Measurements from ENCODE around the gene CA14. TPM values are rescaled to one million over a fixed set of nuclear protein-coding genes. Genes with fewer than 3 reads are reported as not detected.

The CA14 gene
- total RNA-seq, 1 donor from 2014 or later: not detected

DNA sequence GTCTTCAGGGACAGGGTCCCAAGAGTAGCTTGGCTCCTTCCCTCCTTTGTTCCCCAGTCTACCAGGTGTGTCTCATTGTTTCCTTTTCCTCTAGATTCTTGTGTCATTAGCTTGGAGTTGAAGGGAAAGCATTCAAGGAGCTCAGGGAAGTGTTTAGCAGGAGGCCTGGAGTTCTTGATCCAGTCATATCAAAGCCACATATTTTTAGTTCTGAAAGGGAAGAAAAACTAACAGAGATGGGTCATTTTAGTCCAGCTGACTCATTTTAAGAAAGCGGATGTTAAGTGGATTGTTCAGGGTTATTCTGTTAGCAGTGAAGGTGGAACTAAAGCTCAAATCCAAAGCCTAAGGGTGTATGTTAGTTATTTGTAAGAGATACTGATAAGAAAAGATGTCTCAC, 15.7 kb downstream of the CA14 start:
- Mint-ChIP-seq H3K9me3 (ENCODE audit: low read depth) (no peaks in the 10 kb centered on the region), H3K36me3 (ENCODE audit: low read depth) (peaks cover 7% of the 10 kb centered on the region), H3K27ac (ENCODE audit: unreplicated experiment) (peak overlapping the region; percentile 96), H3K4me1 (ENCODE audit: low read depth) (peaks cover 32% of the 10 kb centered on the region), H3K27me3 (ENCODE audit: low read depth) (no peaks in the 10 kb centered on the region), H3K4me3 (ENCODE audit: unreplicated experiment) (peak overlapping the region; percentile 76)
- TF ChIP-seq, protein P1, sequence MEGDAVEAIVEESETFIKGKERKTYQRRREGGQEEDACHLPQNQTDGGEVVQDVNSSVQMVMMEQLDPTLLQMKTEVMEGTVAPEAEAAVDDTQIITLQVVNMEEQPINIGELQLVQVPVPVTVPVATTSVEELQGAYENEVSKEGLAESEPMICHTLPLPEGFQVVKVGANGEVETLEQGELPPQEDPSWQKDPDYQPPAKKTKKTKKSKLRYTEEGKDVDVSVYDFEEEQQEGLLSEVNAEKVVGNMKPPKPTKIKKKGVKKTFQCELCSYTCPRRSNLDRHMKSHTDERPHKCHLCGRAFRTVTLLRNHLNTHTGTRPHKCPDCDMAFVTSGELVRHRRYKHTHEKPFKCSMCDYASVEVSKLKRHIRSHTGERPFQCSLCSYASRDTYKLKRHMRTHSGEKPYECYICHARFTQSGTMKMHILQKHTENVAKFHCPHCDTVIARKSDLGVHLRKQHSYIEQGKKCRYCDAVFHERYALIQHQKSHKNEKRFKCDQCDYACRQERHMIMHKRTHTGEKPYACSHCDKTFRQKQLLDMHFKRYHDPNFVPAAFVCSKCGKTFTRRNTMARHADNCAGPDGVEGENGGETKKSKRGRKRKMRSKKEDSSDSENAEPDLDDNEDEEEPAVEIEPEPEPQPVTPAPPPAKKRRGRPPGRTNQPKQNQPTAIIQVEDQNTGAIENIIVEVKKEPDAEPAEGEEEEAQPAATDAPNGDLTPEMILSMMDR (IDR thresholded peaks at IDR 0.05): no peak
- no peak for DNase-seq (ENCODE audit: low spot score)

DNA sequence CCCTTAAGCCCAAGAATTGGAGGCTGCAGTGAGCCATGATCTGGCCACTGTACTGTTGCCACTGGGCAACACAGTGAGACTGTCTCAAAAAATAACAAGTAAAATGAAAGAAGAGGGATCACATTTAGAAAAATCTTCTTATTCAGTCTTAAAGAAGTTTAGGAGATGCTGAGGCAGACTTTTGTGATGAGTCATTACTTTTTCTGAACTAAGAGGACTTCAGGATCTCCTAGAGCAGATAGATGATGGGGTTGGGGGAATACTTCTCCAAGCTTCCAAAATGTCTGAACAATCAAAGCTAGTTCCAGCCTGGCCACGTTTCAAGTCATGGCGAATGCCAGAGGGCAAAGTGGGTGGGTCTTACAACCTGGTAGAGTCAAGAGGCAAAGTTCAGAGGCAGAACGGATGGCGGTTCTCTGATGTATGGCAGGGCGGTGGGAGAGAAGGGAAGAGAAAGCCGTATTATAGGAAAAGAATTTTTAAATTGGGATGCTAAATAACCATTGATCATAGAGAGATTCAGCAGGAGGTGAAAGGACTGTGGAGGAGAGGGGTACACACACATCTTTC, 22.6 kb downstream of the CA14 start:
- Mint-ChIP-seq H3K4me1 (ENCODE audit: low read depth) (peaks cover 18% of the 10 kb centered on the region), H3K27me3 (ENCODE audit: low read depth) (no peaks in the 10 kb centered on the region), H3K4me3 (ENCODE audit: unreplicated experiment) (no peak overlapping the region), H3K9me3 (ENCODE audit: low read depth) (no peaks in the 10 kb centered on the region), H3K36me3 (ENCODE audit: low read depth) (peaks cover 16% of the 10 kb centered on the region), H3K27ac (ENCODE audit: unreplicated experiment) (peak overlapping the region; percentile 46)
- TF ChIP-seq, protein P1 (IDR thresholded peaks at IDR 0.05): no peak
- no peak for DNase-seq (ENCODE audit: low spot score)

DNA sequence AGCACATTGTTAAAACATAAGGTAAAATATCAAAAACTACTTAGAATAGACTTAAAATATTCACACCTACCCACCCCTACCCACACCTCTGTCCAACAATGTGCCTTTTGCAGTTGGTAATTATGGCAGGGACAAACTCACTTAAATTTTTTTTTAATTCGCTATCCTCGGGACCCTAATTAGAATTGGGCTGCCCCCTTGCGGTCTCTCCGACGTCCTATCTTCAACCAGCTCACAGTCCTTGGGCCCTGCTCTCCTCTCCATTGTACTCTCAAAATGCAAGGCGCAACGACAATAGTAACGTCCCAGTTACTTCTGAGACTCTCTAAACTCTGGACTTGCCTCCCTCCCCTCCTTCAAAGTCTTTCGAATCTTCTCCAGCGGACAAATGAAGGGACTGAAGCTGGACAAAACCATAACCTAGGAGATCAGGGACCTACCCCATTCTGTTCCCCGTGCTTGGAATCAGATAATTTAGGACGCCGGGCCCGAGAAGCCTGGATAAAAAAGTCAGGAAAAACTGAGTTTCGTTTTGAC, 23.7 kb downstream of the CA14 start:
- Mint-ChIP-seq H3K4me3 (ENCODE audit: unreplicated experiment) (peak overlapping the region; percentile 79), H3K36me3 (ENCODE audit: low read depth) (peaks cover 15% of the 10 kb centered on the region), H3K27ac (ENCODE audit: unreplicated experiment) (peak overlapping the region; percentile 94), H3K27me3 (ENCODE audit: low read depth) (no peaks in the 10 kb centered on the region), H3K9me3 (ENCODE audit: low read depth) (no peaks in the 10 kb centered on the region), H3K4me1 (ENCODE audit: low read depth) (peaks cover 18% of the 10 kb centered on the region)
- TF ChIP-seq, protein P1 (IDR thresholded peaks at IDR 0.05): peak; percentile 82
- no peak for DNase-seq (ENCODE audit: low spot score)

DNA sequence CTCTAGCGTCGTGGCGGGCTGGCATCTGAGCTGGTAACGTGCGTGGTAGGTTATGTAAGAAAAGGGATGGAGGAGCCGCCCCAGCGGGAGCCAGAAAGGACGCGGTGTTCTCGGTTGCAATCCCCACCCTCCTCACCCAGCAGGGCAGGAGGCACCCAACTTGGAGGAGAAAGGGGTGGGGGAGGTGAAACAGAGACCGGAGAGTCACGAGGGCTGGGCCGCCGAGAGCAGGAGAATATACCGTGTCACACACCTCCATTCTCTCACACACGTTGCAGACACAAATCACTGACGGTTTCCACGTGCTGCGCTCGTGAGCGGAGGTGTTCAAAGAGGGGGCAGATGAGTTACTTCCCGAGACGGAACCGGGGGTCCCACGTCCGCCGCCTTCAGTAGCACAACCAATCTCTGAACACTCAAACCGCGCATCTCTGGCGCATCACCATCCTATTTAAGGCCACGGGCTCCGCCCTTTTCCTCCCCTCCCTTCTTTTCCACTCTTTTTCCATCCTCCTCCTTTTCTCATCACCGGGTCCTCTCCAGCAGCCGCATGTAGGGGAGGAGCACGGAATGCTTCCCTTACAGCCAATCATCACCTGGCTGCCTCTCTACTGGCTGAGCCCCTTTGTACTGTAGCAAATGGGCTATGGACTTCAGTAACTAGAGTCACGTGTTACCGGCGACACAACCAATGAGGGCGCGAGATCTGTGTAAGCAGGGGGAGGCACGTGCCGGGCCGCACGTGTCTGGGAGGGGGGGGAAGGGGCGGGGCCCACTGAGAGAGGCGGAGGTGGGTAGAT, 24.4 kb downstream of the CA14 start, which contains the start of gene CIART:
Gene CIART, plus strand, starts transcription at position 797 of the 800 bp plus-strand sequence. CDS start 714 bp downstream, outside the sequence.
- Mint-ChIP-seq H3K27me3 (ENCODE audit: low read depth) (no peaks in the 10 kb centered on the region), H3K27ac (ENCODE audit: unreplicated experiment) (peak within 1 kb of the TSS; percentile 94), H3K9me3 (ENCODE audit: low read depth) (no peaks in the 10 kb centered on the region), H3K4me3 (ENCODE audit: unreplicated experiment) (peak within 1 kb of the TSS; percentile 79), H3K4me1 (ENCODE audit: low read depth) (peaks cover 18% of the 10 kb centered on the region), H3K36me3 (ENCODE audit: low read depth) (peaks cover 19% of the 10 kb centered on the region)
- no peak for DNase-seq (ENCODE audit: low spot score)
- TF ChIP-seq, protein P1 (IDR thresholded peaks at IDR 0.05): no peak

DNA sequence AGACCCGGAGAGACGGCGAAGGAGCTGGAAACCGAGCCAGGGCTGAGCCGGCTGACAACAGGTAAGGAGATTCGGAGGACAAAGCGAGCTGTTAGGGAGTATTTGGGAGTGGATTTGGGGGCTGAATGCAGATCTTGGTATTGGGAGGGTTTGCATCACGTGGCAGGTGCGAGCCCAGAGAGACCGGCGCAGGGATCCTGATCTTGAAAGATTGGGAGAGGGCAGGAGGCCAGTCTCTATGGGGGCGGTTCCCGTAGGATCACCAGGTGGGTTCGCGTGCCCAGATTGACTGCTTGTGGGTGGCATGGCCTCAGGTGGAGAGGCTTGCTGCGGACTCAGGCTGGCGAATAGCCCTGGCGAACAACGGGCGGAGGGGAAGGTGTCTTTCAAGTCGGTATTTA, 25.0 kb downstream of the CA14 start:
- Mint-ChIP-seq H3K9me3 (ENCODE audit: low read depth) (no peaks in the 10 kb centered on the region), H3K4me1 (ENCODE audit: low read depth) (peaks cover 18% of the 10 kb centered on the region), H3K4me3 (ENCODE audit: unreplicated experiment) (peak overlapping the region; percentile 79), H3K36me3 (ENCODE audit: low read depth) (peaks cover 19% of the 10 kb centered on the region), H3K27ac (ENCODE audit: unreplicated experiment) (peak overlapping the region; percentile 86), H3K27me3 (ENCODE audit: low read depth) (no peaks in the 10 kb centered on the region)
- TF ChIP-seq, protein P1 (IDR thresholded peaks at IDR 0.05): no peak
- no peak for DNase-seq (ENCODE audit: low spot score)
